Hepatocyte (in vitro differentiated cells): ENCODE measurements around the gene MOGAT1. TPM values are rescaled to one million over a fixed set of nuclear protein-coding genes. Genes with fewer than 3 reads are reported as not detected.
A peak's percentile ranks its signal among the peaks of the same experiment; 100 is the strongest.
"Not testable (repeated sequence)": the region's sequence is repeated elsewhere in the genome, so short reads cannot be mapped to it uniquely, and the experiment has no call there.

ENCODE experiments used
- DNase-seq: peaks from one replicate; pipeline ENCODE4 v3.0.0-alpha.2; 2016; ENCODE audit warnings: low spot score
- H2AFZ ChIP-seq: fragments of 200-600 bp; sonication (generic); 2 replicates; pipeline ENCODE4 v1.6.0; 2016; ENCODE audit warnings: antibody characterized with exemption, mild to moderate bottlenecking
- H3K27ac ChIP-seq: fragments of 200-600 bp; sonication (generic); 2 replicates; pipeline ENCODE4 v1.5.1; 2016; ENCODE audit warnings: mild to moderate bottlenecking
- H3K27me3 ChIP-seq: fragments of 200-600 bp; sonication (generic); 2 replicates; pipeline ENCODE4 v1.6.1; 2016
- H3K36me3 ChIP-seq: fragments of 200-600 bp; sonication (generic); replicated peaks from 2 replicates; pipeline ENCODE4 v1.5.1; 2016; ENCODE audit warnings: low read depth; ENCODE audit not compliant: insufficient read depth
- H3K4me1 ChIP-seq: fragments of 200-600 bp; sonication (generic); 2 replicates; pipeline ENCODE4 v1.5.1; 2016; ENCODE audit warnings: mild to moderate bottlenecking, moderate library complexity; ENCODE audit not compliant: insufficient read depth
- H3K4me2 ChIP-seq: fragments of 200-600 bp; sonication (generic); 2 replicates; pipeline ENCODE4 v1.6.0; 2016
- H3K4me3 ChIP-seq: fragments of 200-600 bp; sonication (generic); 2 replicates; pipeline ENCODE4 v1.5.1; 2016; ENCODE audit warnings: mild to moderate bottlenecking
- H3K79me2 ChIP-seq: fragments of 200-600 bp; sonication (generic); 2 replicates; pipeline ENCODE4 v1.6.0; 2017; ENCODE audit warnings: mild to moderate bottlenecking
- H3K9me2 ChIP-seq: fragments of 200-600 bp; sonication (generic); replicated peaks from 2 replicates; pipeline ENCODE4 v1.6.0; 2017; ENCODE audit warnings: mild to moderate bottlenecking; ENCODE audit not compliant: insufficient read depth
- H3K9me3 ChIP-seq: fragments of 200-600 bp; sonication (generic); 2 replicates; pipeline ENCODE4 v1.5.1; 2016; ENCODE audit warnings: low read depth, mild to moderate bottlenecking
- H4K20me1 ChIP-seq: fragments of 200-600 bp; sonication (generic); 2 replicates; pipeline ENCODE4 v1.6.0; 2016; ENCODE audit warnings: mild to moderate bottlenecking; ENCODE audit not compliant: insufficient read depth, poor library complexity, severe bottlenecking
- CTCF ChIP-seq: fragments of 200-600 bp; sonication (generic); IDR thresholded peaks from 2 replicates; pipeline ENCODE4 v1.5.1; 2016; ENCODE audit warnings: antibody characterized with exemption, mild to moderate bottlenecking; ENCODE audit not compliant: poor library complexity
- EZH2 ChIP-seq: fragments of 200-600 bp; sonication (generic); IDR thresholded peaks from 2 replicates; pipeline ENCODE4 v1.6.1; 2016; ENCODE audit warnings: antibody characterized with exemption, mild to moderate bottlenecking, borderline replicate concordance
- EZH2phosphoT487 ChIP-seq: fragments of 200-600 bp; sonication (generic); IDR thresholded peaks from one replicate; pipeline ENCODE4 v1.6.1; 2018; ENCODE audit warnings: antibody characterized with exemption, mild to moderate bottlenecking, low read depth, moderate library complexity; ENCODE audit not compliant: unreplicated experiment, severe bottlenecking
- WGBS: methylation state at CpG from one replicate; pipeline ENCODE4 v1.1.6; 2016; ENCODE audit warnings: low lambda C conversion rate; ENCODE audit errors: missing lambda C conversion rate; 5-methylcytosine and 5-hydroxymethylcytosine counted together
- polyA plus RNA-seq: library from polyadenylated mRNA; unstranded; fragments of >200 nt; fragmentation: Nextera tagmentation; extraction: Ambion mirVana; gene quantifications from 2 replicates; pipeline ENCODE4 v1.2.1, GENCODE V29; 2016
- total RNA-seq: library from RNA; depleted of rRNA; stranded (reverse); fragments of >200 nt; gene quantifications from 2 replicates; pipeline ENCODE4 v1.2.3, GENCODE V29; 2014

The MOGAT1 gene
- total and polyA plus RNA-seq, 2 experiments from 2014 or later, result not detected

- Histone ChIP-seq H3K4me1 (no peaks in the 10 kb centered on the region), H3K27me3 (no peaks in the 10 kb centered on the region), H3K79me2 (no peaks in the 10 kb centered on the region), H2AFZ (no peak overlapping the region), H3K4me2 (no peak overlapping the region), H3K9me3 (no peaks in the 10 kb centered on the region), H3K36me3 (no peaks in the 10 kb centered on the region), H3K9me2 (no peaks in the 10 kb centered on the region), H3K27ac (no peak overlapping the region), H3K4me3 (no peak overlapping the region), H4K20me1 (no peaks in the 10 kb centered on the region)
- no peak for TF ChIP-seq EZH2phosphoT487
- no peak for TF ChIP-seq CTCF
- TF ChIP-seq EZH2, result no peak
- peak; percentile 37 for DNase-seq
- WGBS, result 66% methylated on average over 7 of the region's 7 CpGs
Measured at GRCh38 chr2:222714361-222715241, 43.1 kb downstream of the MOGAT1 start.

- Histone ChIP-seq H4K20me1 (no peaks in the 10 kb centered on the region), H3K4me3 (no peak overlapping the region), H3K4me2 (no peak overlapping the region), H3K36me3 (no peaks in the 10 kb centered on the region), H3K9me3 (no peaks in the 10 kb centered on the region), H3K27me3 (no peaks in the 10 kb centered on the region), H3K79me2 (no peaks in the 10 kb centered on the region), H3K9me2 (no peaks in the 10 kb centered on the region), H3K4me1 (no peaks in the 10 kb centered on the region), H3K27ac (no peak overlapping the region), H2AFZ (no peak overlapping the region)
- DNase-seq, result no peak
- TF ChIP-seq EZH2phosphoT487 (no peak), CTCF (no peak), EZH2 (no peak)
- WGBS, result 89% methylated on average over 9 of the region's 9 CpGs
Measured at GRCh38 chr2:222715742-222716141, 44.3 kb downstream of the MOGAT1 start.

- not testable (repeated sequence) for H4K20me1 ChIP-seq, H3K9me3 ChIP-seq, H3K27me3 ChIP-seq, DNase-seq, H3K27ac ChIP-seq, H3K4me1 ChIP-seq, H3K36me3 ChIP-seq, H2AFZ ChIP-seq, H3K4me3 ChIP-seq, H3K79me2 ChIP-seq, H3K4me2 ChIP-seq, H3K9me2 ChIP-seq
- 100% methylated on average over 1 of the region's 1 CpG for WGBS
Measured at GRCh38 chr2:222719787-222720186, 48.3 kb downstream of the MOGAT1 start.

GRCh38 chr2:222721597-222721996 is 50.1 kb downstream of the MOGAT1 start:
- H3K9me3 ChIP-seq, H3K27ac ChIP-seq, H3K4me1 ChIP-seq, H4K20me1 ChIP-seq, H3K36me3 ChIP-seq, H3K79me2 ChIP-seq, H3K27me3 ChIP-seq, H3K4me2 ChIP-seq, DNase-seq, H3K9me2 ChIP-seq, H2AFZ ChIP-seq, H3K4me3 ChIP-seq: not testable (repeated sequence)
- WGBS, result 100% methylated on average over 2 of the region's 2 CpGs
